Chondrocyte (in vitro differentiated cells): ENCODE results near the gene AKAP8L. TPM values are rescaled to one million over a fixed set of nuclear protein-coding genes. Genes with fewer than 3 reads are reported as not detected.

Source experiments
- DNase-seq: peaks from one replicate; pipeline ENCODE4 v3.0.0; 2021; ENCODE audit warnings: mixed read lengths, low spot score
- H3K27ac Mint-ChIP-seq: one replicate; pipeline ENCODE4 v1.8.0; 2021; ENCODE audit warnings: mild to moderate bottlenecking, moderate library complexity, mixed read lengths; ENCODE audit not compliant: unreplicated experiment
- H3K27me3 Mint-ChIP-seq: 2 replicates; pipeline ENCODE4 v1.8.0; 2021; ENCODE audit warnings: low read depth, mixed read lengths
- H3K36me3 Mint-ChIP-seq: 2 replicates; pipeline ENCODE4 v1.8.0; 2021; ENCODE audit warnings: low read depth, mixed read lengths
- H3K4me1 Mint-ChIP-seq: 2 replicates; pipeline ENCODE4 v1.8.0; 2021; ENCODE audit warnings: low read depth, mild to moderate bottlenecking, mixed read lengths
- H3K4me3 Mint-ChIP-seq: one replicate; pipeline ENCODE4 v1.8.0; 2021; ENCODE audit warnings: mild to moderate bottlenecking, moderate library complexity, mixed read lengths; ENCODE audit not compliant: unreplicated experiment
- H3K9me3 Mint-ChIP-seq: 2 replicates; pipeline ENCODE4 v1.8.0; 2021; ENCODE audit warnings: low read depth, mixed read lengths
- total RNA-seq: library from RNA; stranded (reverse); gene quantifications from 3 replicates; pipeline ENCODE4 v1.2.1, GENCODE V29; 2021
- TF ChIP-seq, protein P1 (sequence below): fragments of 200-600 bp; sonication (generic); IDR thresholded peaks from 2 replicates; pipeline ENCODE4 v1.5.0; 2021; ENCODE audit warnings: antibody characterized with exemption, mild to moderate bottlenecking, moderate library complexity

AKAP8L gene
- total RNA-seq, 1 donor from 2014 or later = 76.0 TPM

DNA sequence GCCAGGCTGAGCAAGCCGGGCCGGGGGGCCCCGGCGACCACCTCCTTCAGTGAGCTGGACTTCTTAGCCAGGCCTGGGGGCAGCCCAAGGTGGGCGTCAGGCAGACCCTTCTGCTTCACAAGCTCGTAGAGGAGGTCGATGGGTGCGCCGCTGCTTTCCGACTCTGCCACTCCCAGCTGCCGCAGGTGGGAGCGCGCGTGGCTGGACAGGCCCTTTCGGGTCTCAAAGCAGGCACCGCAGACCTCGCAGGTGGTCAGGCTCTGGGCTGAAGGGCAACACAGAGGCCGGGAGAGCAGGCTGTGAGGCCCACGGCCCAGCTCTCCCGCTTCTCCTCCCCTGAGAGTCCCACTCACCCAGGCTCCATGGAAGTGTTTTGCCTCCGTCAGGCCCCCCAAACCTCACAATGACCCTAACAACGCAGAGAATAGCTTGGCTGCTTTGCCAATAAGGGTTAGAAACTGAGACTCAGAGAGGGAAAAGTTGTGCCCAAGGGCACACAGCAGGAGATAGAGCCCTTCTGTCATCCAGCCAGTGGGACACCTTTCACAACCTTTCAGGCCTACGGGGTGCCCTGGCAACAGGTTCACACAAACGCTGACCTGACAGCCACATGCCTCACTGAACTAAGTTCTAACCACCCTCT, 11.2 kb upstream of the AKAP8L start:
- H3K9me3 Mint-ChIP-seq = no peaks in the 10 kb centered on the region
- no peak overlapping the region for H3K27ac Mint-ChIP-seq
- H3K4me1 Mint-ChIP-seq = peaks cover 28% of the 10 kb centered on the region
- DNase-seq = no peak
- TF ChIP-seq, protein P1, sequence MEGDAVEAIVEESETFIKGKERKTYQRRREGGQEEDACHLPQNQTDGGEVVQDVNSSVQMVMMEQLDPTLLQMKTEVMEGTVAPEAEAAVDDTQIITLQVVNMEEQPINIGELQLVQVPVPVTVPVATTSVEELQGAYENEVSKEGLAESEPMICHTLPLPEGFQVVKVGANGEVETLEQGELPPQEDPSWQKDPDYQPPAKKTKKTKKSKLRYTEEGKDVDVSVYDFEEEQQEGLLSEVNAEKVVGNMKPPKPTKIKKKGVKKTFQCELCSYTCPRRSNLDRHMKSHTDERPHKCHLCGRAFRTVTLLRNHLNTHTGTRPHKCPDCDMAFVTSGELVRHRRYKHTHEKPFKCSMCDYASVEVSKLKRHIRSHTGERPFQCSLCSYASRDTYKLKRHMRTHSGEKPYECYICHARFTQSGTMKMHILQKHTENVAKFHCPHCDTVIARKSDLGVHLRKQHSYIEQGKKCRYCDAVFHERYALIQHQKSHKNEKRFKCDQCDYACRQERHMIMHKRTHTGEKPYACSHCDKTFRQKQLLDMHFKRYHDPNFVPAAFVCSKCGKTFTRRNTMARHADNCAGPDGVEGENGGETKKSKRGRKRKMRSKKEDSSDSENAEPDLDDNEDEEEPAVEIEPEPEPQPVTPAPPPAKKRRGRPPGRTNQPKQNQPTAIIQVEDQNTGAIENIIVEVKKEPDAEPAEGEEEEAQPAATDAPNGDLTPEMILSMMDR = no peak
- H3K36me3 Mint-ChIP-seq = peaks cover 14% of the 10 kb centered on the region
- no peaks in the 10 kb centered on the region for H3K27me3 Mint-ChIP-seq
- H3K4me3 Mint-ChIP-seq = no peak overlapping the region

DNA sequence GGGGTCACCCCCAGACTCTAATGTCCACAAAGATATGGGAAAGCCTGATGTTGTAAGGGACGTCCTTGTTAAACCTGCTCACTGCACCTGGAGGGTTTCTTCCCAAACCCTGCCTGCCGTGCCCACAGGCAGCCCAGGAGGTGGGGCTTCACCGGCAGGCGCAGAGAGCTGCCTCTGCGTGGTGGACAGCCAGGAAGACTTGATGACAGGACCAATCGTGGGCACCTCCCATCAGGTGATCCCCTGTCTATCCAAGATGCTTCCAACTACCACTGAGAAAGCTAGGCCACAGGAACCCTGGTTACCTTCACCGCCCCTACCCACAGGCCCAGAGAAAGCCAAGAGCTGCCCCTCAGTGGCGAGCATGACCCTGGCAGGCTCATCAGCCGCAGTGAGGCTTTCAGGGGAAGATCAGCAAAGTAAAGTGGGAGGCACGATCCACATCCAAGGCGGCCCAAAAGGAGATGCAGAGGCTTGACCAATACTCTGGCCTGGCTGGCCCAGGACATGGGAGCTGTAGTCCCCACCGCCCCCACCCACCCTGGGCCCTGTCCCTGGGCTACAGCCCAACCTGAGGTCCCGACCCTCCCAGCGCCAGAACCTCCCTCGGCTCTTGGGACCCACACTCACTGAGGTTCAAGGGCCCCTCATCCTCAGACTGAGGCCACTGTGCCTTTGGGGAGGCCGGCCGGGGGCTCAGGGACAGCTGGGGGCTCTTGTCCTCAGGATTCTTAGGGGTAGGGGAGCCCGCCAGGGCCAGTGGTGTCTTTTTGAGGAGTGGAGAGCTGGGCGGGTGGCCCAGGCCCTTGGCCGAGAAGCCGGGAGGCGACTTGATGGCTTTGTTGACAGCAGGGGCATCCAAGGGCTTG, 10.4 kb upstream of the AKAP8L start:
- Mint-ChIP-seq H3K36me3 (peaks cover 16% of the 10 kb centered on the region), H3K4me3 (no peak overlapping the region)
- DNase-seq = no peak

DNA sequence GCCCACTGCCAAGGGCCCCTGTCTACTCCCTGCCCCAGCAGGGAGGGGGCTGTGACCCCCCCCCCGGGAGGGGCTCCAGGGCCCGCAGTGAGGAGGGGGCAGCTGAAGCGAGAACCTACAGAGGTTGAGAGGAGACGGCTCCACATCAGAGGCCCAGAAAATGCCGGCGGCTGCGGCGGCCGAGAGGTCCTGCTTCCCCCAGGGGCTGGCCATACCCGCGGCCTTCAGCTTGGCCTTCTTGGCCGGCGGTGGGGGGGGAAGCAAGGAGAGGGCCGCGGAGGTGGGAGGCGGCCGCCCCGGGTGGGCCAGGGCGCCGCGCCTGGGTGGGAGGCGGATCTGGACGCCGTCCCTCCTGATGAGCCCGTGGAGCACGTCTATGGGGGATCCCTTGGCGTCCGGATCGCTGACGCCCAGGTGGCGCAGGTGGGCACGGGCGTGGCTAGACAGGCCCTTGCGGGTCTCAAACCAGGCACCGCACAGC, 9.2 kb upstream of the AKAP8L start:
- H3K4me1 Mint-ChIP-seq = peaks cover 21% of the 10 kb centered on the region
- H3K27ac Mint-ChIP-seq = no peak overlapping the region
- H3K9me3 Mint-ChIP-seq = no peaks in the 10 kb centered on the region
- no peaks in the 10 kb centered on the region for H3K27me3 Mint-ChIP-seq
- TF ChIP-seq, protein P1 = no peak
- H3K36me3 Mint-ChIP-seq = peaks cover 21% of the 10 kb centered on the region
- H3K4me3 Mint-ChIP-seq = no peak overlapping the region
- no peak for DNase-seq

More for the DNA sequence above, 10.4 kb upstream of the AKAP8L start:
- Mint-ChIP-seq H3K4me1 (peaks cover 28% of the 10 kb centered on the region), H3K27ac (no peak overlapping the region), H3K27me3 (no peaks in the 10 kb centered on the region), H3K9me3 (no peaks in the 10 kb centered on the region)
- TF ChIP-seq, protein P1 = no peak

DNA sequence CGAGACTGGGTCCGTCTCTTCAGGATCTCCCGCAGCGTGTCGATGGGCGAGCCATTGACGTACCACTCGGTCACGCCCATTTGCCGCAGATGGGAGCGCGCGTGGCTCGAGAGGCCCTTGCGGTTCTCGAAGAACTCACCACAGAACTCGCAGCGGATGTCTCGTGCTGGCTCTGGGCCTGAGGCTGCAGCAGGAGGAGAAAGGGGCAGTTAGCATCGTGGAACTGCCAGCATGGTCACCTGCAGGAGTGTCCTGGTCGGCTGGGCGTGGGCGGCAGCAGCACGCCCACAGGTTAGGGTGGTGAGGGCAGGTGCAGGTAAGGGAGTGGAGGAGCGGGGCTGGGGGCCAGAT, 8.5 kb upstream of the AKAP8L start:
- Mint-ChIP-seq H3K4me3 (no peak overlapping the region), H3K9me3 (no peaks in the 10 kb centered on the region), H3K4me1 (peaks cover 19% of the 10 kb centered on the region), H3K36me3 (peaks cover 26% of the 10 kb centered on the region), H3K27me3 (no peaks in the 10 kb centered on the region), H3K27ac (no peak overlapping the region)
- TF ChIP-seq, protein P1 = no peak
- DNase-seq = no peak

DNA sequence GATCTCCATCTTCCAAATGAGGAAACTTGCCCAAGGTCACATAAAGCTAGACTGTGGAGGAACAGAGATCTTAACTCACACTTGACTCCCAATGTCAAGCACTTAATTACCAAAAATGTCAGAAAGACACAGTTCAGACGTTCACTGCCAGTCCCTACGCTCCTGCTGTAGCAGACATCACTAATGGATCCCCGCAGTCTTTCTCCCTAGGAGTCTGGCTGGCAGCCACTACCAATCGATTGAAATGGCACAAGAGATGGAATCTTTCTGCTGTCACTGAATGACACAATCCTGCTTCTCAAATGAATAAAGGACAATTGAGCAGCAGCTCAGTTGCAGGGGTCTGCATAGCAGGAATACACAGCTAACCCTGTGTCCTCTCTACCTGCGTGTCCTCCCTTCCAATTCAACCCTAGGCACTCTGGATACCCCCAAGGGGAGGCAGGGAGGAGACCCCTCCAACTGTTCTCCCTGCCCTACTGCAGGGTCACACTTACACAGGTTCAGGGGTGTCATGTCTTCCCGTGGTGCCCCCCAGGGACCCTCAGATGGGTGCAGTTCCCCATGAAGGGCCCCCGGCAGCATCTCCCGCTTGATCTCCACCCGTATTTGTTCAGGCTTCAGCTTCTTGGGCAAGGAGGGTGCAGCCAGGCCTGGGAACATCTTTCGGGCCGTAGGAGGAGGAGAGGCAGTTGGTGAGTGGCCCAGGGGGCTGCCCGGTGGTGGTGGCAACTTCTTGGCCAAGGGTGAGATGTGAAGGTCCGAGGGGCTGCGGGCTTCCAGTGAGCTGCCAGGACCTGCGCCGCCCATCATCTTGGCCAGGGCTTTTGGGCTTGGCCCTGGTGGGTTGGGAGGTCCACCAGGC, 7.9 kb upstream of the AKAP8L start:
- Mint-ChIP-seq H3K4me3 (no peak overlapping the region), H3K27ac (no peak overlapping the region), H3K36me3 (peaks cover 28% of the 10 kb centered on the region)

More for the DNA sequence above, 7.9 kb upstream of the AKAP8L start:
- TF ChIP-seq, protein P1 = no peak
- DNase-seq = no peak
- Mint-ChIP-seq H3K9me3 (no peaks in the 10 kb centered on the region), H3K27me3 (no peaks in the 10 kb centered on the region), H3K4me1 (peaks cover 17% of the 10 kb centered on the region)
